ENCODE measurements around the gene SPATA7.

DNA sequence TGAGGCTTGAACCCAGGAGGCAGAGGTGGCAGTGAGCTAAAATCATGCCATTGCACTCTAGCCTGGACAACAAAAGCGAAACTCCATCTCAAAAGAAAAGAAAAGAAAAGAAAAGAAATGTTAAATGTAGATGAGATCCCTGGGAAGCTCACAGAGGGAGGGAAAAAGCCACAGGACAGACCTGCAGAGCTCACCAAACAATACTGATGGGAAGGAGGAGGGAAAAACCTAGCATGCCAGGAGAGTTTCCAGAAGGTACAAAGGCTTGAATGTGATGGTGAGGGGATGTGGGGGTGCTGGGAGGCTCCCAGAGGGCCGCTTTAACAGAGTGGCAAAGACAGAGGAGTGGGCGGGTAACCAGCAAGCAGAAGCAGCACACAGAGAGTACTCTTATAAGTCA, 97.1 kb downstream of the SPATA7 start:
- TF ChIP-seq, protein P1, sequence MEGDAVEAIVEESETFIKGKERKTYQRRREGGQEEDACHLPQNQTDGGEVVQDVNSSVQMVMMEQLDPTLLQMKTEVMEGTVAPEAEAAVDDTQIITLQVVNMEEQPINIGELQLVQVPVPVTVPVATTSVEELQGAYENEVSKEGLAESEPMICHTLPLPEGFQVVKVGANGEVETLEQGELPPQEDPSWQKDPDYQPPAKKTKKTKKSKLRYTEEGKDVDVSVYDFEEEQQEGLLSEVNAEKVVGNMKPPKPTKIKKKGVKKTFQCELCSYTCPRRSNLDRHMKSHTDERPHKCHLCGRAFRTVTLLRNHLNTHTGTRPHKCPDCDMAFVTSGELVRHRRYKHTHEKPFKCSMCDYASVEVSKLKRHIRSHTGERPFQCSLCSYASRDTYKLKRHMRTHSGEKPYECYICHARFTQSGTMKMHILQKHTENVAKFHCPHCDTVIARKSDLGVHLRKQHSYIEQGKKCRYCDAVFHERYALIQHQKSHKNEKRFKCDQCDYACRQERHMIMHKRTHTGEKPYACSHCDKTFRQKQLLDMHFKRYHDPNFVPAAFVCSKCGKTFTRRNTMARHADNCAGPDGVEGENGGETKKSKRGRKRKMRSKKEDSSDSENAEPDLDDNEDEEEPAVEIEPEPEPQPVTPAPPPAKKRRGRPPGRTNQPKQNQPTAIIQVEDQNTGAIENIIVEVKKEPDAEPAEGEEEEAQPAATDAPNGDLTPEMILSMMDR (IDR thresholded peaks at IDR 0.05), result no peak
- no peak for TF ChIP-seq EP300 (IDR thresholded peaks at IDR 0.05)
